Stimulated activated CD8-positive, alpha-beta memory T cell treated with anti-CD3 and anti-CD28 coated beads, Interleukin-7, amount 100 ng/mL, for 24 hours (primary cell): ENCODE results near the gene PDZK1IP1.

Experiments used
- DNase-seq: peaks from one replicate; pipeline ENCODE4 v3.0.0-alpha.2; 2020; ENCODE audit warnings: low read depth

Gene PDZK1IP1

DNA sequence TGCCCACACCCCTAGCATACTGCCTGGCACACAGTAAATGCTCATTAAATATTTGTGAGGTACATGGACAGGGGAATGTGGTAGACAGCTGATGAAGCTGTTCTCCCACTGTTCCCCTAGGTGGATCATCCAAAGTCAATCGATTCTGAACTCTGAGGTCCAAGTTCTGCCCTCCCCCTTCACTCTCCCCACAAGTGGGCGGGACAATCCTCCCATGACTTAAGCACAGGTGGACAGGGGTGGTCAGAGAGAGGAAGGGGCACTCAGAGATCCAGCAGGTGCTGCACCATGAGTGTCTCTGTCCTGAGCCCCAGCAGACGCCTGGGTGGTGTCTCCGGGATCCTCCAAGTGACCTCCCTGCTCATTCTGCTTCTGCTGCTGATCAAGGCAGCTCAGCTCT is 52.6 kb downstream of the PDZK1IP1 start, which contains the start of gene CYP4A22:
Gene CYP4A22 (plus strand): TSS at position 244 of the 400 bp plus-strand sequence. CDS start 45 bp downstream, at position 289.
- no peak for DNase-seq
